ENCODE data around the gene ZNF385A. TPM values are rescaled to one million over a fixed set of nuclear protein-coding genes. Genes with fewer than 3 reads are reported as not detected.

ZNF385A gene
- total and polyA plus RNA-seq, 9 of the 15 experiments (the other 6 are each of a cell fraction or from before 2014, with no cell fraction given): 1.0 to 111 (median 7.7) TPM

DNA sequence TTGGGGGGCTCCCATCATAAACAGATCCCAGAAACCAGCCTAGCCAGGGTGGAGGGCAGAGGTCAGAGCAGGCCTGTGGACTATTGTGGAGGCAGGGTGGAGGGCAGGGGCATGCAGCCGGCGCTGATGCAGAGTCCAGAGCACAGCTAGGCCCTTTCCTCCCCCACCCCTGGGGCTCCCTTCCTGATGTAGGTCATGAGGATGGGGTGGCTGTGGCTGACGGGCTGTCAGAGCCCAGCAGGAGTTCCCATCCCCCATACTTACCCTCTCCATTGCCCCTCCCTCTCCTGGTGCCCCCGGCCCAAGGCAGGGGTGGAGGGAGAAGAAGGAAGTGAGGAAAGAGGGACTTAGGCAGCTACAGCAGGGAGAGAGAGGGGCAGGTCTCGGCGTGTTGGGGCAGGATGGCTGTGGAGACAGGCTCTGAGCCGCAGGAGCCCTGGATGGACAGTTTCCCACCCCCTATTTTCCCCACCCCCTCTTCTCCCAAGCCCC, 5.7 kb upstream of the ZNF385A start:
- 0% methylated on average over 5 of the region's 7 CpGs for WGBS (ENCODE audit: insufficient coverage, low coverage, missing lambda C conversion rate)
- H3K4me3 ChIP-seq: peak overlapping the region; percentile 57
- no TSS peak for BruUV-seq (replicated peaks)
- TF ChIP-seq, protein P1, sequence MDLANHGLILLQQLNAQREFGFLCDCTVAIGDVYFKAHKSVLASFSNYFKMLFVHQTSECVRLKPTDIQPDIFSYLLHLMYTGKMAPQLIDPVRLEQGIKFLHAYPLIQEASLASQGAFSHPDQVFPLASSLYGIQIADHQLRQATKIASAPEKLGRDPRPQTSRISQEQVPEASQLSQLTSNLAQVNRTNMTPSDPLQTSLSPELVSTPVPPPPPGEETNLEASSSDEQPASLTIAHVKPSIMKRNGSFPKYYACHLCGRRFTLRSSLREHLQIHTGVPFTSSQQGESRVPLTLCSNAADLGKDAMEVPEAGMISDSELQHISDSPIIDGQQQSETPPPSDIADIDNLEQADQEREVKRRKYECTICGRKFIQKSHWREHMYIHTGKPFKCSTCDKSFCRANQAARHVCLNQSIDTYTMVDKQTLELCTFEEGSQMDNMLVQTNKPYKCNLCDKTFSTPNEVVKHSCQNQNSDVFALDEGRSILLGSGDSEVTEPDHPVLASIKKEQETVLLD (IDR thresholded peaks at IDR 0.05): 0 out of 2 replicates have a peak, but pooled peaks have one; percentile 34
- TF ChIP-seq, protein P2, sequence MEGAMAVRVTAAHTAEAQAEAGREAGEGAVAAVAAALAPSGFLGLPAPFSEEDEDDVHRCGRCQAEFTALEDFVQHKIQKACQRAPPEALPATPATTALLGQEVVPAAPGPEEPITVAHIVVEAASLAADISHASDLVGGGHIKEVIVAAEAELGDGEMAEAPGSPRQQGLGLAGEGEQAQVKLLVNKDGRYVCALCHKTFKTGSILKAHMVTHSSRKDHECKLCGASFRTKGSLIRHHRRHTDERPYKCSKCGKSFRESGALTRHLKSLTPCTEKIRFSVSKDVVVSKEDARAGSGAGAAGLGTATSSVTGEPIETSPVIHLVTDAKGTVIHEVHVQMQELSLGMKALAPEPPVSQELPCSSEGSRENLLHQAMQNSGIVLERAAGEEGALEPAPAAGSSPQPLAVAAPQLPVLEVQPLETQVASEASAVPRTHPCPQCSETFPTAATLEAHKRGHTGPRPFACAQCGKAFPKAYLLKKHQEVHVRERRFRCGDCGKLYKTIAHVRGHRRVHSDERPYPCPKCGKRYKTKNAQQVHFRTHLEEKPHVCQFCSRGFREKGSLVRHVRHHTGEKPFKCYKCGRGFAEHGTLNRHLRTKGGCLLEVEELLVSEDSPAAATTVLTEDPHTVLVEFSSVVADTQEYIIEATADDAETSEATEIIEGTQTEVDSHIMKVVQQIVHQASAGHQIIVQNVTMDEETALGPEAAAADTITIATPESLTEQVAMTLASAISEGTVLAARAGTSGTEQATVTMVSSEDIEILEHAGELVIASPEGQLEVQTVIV (CRISPR knock-in tag; IDR thresholded peaks at IDR 0.05; ENCODE audit: borderline replicate concordance): no peak
- TF ChIP-seq ZNF431 (CRISPR knock-in tag; IDR thresholded peaks at IDR 0.05) (0 out of 2 replicates have a peak, but pooled peaks have one; percentile 19), FOSL1 (tag; conservative IDR thresholded peaks at IDR 0.05) (no peak), ETV5 (CRISPR knock-in tag; IDR thresholded peaks at IDR 0.05; ENCODE audit: low read depth) (0 out of 2 replicates have a peak, but pooled peaks have one; percentile 44), SIN3A (IDR thresholded peaks at IDR 0.05; ENCODE audit: borderline replicate concordance in 2 of 2, control insufficient read depth in 1 of 2, low read depth in 2 of 2, low read length in 2 of 2) (peak in 1 of 2 experiments; percentile 49; a peak in 1 of 4 replicates), ZFX (CRISPR knock-in tag; IDR thresholded peaks at IDR 0.05) (peak; percentile 33; the same call in 1 of the 2 replicates), CTBP1 (IDR thresholded peaks at IDR 0.05; ENCODE audit: borderline replicate concordance) (peak; percentile 59), MTA3 (IDR thresholded peaks at IDR 0.05; ENCODE audit: borderline replicate concordance) (peak; percentile 38; the same call in 1 of the 2 replicates), HDAC1 (IDR thresholded peaks at IDR 0.05) (peak in 1 of 2 experiments; percentile 61; a peak in 2 of 4 replicates)
- TF ChIP-seq, protein P3, sequence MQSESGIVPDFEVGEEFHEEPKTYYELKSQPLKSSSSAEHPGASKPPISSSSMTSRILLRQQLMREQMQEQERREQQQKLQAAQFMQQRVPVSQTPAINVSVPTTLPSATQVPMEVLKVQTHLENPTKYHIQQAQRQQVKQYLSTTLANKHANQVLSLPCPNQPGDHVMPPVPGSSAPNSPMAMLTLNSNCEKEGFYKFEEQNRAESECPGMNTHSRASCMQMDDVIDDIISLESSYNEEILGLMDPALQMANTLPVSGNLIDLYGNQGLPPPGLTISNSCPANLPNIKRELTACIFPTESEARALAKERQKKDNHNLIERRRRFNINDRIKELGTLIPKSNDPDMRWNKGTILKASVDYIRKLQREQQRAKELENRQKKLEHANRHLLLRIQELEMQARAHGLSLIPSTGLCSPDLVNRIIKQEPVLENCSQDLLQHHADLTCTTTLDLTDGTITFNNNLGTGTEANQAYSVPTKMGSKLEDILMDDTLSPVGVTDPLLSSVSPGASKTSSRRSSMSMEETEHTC (IDR thresholded peaks at IDR 0.05): 0 out of 2 replicates have a peak, but pooled peaks have one; percentile 26
- TF ChIP-seq, protein P4, sequence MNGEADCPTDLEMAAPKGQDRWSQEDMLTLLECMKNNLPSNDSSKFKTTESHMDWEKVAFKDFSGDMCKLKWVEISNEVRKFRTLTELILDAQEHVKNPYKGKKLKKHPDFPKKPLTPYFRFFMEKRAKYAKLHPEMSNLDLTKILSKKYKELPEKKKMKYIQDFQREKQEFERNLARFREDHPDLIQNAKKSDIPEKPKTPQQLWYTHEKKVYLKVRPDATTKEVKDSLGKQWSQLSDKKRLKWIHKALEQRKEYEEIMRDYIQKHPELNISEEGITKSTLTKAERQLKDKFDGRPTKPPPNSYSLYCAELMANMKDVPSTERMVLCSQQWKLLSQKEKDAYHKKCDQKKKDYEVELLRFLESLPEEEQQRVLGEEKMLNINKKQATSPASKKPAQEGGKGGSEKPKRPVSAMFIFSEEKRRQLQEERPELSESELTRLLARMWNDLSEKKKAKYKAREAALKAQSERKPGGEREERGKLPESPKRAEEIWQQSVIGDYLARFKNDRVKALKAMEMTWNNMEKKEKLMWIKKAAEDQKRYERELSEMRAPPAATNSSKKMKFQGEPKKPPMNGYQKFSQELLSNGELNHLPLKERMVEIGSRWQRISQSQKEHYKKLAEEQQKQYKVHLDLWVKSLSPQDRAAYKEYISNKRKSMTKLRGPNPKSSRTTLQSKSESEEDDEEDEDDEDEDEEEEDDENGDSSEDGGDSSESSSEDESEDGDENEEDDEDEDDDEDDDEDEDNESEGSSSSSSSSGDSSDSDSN (IDR thresholded peaks at IDR 0.05; ENCODE audit: borderline replicate concordance in 1 of 2, low read depth in 2 of 2, low read length in 2 of 2): 0 out of 4 replicates have a peak, but pooled peaks of 1 of the 2 experiments have one; percentile 39

More for the DNA sequence above, 5.7 kb upstream of the ZNF385A start:
- Histone ChIP-seq H3K36me3 (ENCODE audit: control insufficient read depth, insufficient read depth, low read length) (peaks cover 38% of the 10 kb centered on the region), H3K4me2 (ENCODE audit: insufficient read depth, low read length) (peak overlapping the region; percentile 88), H3K9me3 (replicated peaks; ENCODE audit: control insufficient read depth, insufficient read depth, low read depth, low read length) (no peaks in the 10 kb centered on the region), H3K9ac (ENCODE audit: insufficient read depth in 1 of 2, low read depth in 2 of 2, low read length in 2 of 2) (peak overlapping the region; percentile 27 to 91), H3K27ac (ENCODE audit: extremely low read depth, low read depth, low read length) (peak overlapping the region; percentile 62), H3K79me2 (ENCODE audit: control insufficient read depth, insufficient read depth, low read length) (peaks cover 85% of the 10 kb centered on the region), H3K4me1 (replicated peaks in 1 of 2; ENCODE audit: control insufficient read depth in 2 of 2, insufficient read depth in 2 of 2, low read length in 2 of 2) (peaks cover 73 to 74% of the 10 kb centered on the region in 2 experiments), H2AFZ (ENCODE audit: low read depth, low read length) (peak overlapping the region; percentile 54; the same call in 1 of the 2 replicates), H4K20me1 (replicated peaks; ENCODE audit: control insufficient read depth, insufficient read depth, low read length) (no peaks in the 10 kb centered on the region), H3K27me3 (ENCODE audit: control insufficient read depth in 2 of 2, insufficient read depth in 2 of 2, low read length in 2 of 2) (no peaks in the 10 kb centered on the region), H3K9me1 (ENCODE audit: control insufficient read depth, insufficient read depth, low read length) (no peaks in the 10 kb centered on the region)
- peak; percentile 44 for ATAC-seq
- ChIA-PET POLR2A (interaction anchor here (0.5 to 1.5 kb wide), 5 partner anchors 9 to 109 kb away, joined by 3 to 7 read pairs (median 4); partner anchors contain the start of gene HNRNPA1), CTCF (ENCODE audit: low intra/inter-chr PET ratio) (no interaction called here)
- intact Hi-C loops (cut with micrococcal nuclease): no loop called here
- in situ Hi-C loops (cut with MboI): loop anchor here (10.0 kb wide), 1 partner anchor 55 kb away; no protein-coding TSS in a partner anchor
- FAIRE-seq: peak; percentile 23
- DNase-seq (ENCODE audit: extremely low read depth in 1 of 4, low spot score in 3 of 4): peak; percentile 73 to 84 (median 77)
